Hematopoietic multipotent progenitor cell (in vitro differentiated cells): ENCODE results near the gene CRIP3. TPM values are rescaled to one million over a fixed set of nuclear protein-coding genes. Genes with fewer than 3 reads are reported as not detected.

Experiments
- DNase-seq, 3 donors: peaks; one replicate each; pipeline ENCODE4 v3.0.0-alpha.2; 2011 to 2015; ENCODE audit warnings: low read depth in 2 of 3, low spot score in 2 of 3
- total RNA-seq: library from RNA; depleted of rRNA; stranded (reverse); fragments of >200 nt; gene quantifications from one replicate; pipeline ENCODE4 v1.2.3, GENCODE V29; 2012

The CRIP3 gene
- total RNA-seq, 1 donor: 0.27 TPM

- peak in 1 of 3 donors; percentile 15 for DNase-seq
Measured at GRCh38 chr6:43274916-43275597, 33.6 kb downstream of the CRIP3 start.

- DNase-seq: no peak
Measured at GRCh38 chr6:43274127-43274915, 34.3 kb downstream of the CRIP3 start.

DNA sequence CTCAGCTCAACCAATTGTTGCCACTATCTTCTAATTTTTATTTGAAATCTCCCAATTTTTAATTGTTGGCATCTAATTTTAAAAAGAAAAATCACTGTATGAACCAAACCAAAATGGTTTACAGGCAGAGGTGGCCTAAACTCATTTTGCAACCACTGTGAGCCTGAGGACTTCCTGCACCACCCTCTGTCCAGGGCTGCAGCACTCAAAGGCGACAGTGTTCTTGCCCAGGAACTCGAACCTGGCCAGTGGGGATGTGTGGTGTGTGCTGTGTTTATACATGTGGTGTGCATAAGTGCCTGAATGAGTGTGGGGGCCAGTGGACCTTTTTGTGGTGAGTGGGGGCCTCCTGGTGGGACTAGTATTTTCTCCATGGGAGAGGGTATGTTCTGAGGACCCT, 34.9 kb downstream of the CRIP3 start:
- no peak for DNase-seq

DNA sequence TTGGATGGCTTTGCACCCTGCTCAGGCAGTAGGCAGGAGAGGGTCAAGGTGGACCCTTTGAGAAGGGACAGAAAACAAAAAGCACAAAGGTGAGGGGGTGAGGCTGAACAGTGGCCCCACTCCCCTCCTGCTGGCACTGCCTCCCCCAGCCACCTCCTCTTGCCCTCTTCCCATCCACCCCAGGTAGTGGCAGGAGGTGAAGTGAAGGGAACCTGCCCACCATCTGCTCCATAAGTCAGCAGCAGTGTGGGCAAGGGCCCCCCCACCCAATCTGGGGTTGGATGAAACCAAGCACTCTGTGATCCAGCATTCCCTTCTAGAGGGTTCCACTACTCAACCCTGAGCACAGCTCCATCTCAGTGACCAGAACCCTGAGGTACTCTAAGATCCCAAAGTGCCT, 36.7 kb downstream of the CRIP3 start:
- DNase-seq: no peak

DNA sequence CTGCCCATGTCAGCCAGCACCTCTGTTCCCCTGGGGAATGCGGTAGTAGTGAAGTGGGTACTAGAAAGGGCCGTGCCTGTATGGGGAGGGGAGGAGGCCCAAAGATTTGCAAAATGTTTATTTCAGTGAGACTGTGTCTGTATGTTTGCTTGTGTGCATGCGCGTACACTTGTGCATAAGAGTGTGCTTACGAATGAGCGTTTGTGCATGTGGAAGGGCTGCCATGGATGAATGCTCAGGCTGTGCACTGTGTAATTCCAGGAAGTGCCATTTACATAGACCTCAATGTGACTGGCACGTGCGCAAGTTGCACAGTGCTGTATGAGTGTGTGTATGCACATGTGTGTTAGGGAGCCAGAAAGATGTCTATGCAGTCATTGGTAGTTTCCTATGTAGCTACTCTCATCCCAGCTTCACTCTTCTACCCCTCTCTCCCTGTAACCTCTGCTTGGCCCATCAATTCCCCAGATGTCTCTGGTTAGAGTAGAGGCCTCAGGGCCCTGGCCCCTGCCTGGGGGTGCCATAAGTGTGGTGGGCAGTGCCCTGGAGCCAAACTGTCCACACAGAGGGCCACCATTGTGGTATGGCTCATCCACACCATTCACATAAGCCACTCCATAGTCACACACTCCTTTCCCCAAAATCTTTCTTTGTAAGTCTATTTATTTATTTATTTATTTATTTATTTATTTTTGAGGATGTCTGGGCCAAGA, 37.4 kb downstream of the CRIP3 start:
- no peak for DNase-seq

DNA sequence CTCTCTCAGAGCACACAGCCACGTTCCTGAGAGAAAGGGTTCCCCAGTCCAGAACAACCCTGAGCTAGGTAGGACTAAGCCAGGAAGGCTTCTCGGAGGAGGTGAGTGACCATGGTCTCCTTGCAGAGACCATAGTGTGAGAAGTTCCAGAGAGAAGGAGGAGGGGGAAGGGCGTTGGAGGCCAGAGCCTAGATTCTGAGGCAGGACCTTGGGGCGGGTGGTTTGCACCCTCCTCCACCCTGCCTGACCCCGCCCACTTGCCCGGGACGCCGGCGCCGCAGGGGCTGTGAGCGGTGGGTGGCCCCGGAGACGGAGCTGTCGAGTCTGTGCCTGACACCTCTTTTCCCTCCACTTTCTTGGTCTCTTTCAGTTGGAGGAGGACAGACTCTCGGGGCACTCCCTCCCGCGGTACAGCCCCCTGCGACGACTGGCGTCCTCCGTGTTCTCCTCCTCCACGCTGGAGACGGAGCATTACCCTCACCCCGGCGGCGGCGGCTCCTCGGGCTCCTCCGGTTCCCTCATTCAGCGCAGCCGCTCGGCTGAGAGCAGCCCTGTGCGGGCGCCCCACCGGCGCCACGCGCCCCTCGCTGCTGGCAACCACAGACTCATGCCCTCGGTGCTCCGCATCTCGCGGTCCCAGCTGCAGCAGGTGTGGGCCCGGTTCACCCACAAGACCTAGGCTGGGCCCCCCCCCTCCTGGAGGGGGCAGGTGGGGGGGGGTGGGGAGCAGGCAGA, 39.2 kb downstream of the CRIP3 start:
- peak in 2 of 3 donors; percentile 27 to 31 for DNase-seq

DNA sequence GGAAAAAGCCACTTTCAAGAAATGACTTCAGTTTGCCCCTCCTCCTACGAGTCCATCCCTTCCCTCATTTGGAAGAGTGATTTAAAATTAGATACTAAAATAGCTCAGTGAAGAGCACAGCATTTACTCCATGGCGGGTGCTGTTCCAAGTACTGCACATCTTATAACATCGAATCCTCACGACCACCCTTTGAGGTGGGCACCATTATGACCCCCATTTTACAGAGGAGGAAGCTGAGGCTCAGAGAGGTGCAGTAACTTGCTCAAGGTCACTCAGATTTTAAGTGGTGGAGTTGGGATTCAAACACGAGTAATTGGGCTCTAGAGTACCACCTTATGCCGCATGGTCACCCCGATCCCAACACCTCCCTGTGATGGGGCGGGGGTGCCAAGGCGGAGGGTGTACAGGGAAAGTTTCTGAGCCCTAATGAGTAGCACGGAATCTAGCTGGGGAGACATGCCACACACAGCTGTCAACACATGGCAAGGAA, 39.8 kb downstream of the CRIP3 start:
- DNase-seq: no peak

GRCh38 chr6:43268355-43268700, 40.3 kb downstream of the CRIP3 start:
- DNase-seq: no peak

- DNase-seq: no peak
Measured at GRCh38 chr6:43267619-43268354, 40.8 kb downstream of the CRIP3 start.

GRCh38 chr6:43265564-43265963, 43.1 kb downstream of the CRIP3 start:
- no peak for DNase-seq

DNA sequence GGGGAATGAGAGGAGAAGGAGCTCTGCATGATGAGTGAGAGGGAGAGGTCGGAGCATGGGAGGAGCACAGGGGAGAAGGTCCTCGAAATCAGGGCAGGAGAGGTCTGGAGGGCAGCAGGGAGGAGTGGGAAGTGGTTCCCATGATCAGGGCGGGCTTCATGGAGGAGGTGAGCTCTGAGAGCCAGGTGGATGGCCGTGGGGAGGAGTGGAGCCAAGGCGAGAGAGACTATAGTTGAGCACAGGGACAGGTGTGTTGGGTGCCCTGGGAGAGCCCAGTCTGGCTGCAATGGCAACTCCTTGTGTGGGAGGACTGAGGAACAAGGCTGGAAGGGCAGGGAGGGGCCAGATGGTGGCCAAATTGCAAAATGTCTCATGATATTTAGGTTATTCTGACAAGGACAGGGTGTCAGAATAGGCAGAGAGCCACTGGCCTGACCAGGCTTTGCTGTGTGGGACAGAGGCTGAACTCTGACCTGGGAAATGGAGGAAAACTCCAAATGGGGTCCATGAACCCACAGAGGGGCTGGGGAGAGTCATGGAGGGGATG, 44.0 kb downstream of the CRIP3 start:
- DNase-seq: no peak

DNA sequence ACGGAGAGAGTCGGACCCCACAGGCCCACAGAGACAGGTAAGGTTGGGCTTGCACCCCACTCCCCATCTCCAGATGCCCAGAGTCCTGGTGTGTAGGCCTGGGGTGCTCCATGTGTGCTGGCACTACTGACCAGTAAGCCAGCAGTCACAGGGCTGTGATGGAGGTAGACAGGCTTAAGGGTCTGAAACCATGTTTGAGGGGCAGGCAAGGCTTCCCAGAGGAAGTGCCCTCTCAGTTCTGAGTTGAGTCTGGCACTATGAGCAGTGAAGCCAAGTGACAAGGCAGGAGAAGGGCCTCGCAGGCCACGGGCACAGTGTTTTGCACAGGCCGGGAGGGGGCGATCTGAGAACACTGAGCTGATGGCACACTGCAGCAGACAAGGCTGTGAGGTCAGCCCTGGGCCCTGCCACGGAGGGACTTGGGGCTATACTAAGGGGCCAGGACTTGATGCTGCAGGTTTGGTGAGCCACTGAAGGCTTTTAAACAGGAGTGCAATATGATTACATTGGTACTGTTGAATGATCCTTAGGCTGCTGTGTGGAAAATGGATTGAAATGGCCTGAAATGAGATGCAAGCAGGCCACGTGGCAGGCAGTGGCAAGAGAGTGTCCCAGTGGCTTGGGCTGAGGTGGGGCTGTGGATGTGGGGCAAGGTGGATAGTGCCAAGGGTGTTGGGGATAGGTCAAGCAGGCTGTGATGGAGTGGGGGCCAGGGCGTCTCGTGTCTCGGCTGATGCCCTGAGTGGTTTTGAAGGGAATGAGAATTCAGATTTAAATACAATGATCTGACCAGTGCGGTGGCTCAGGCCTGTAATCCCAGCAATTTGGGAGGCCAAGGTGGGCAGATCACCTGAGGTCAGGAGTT, 45.1 kb downstream of the CRIP3 start:
- DNase-seq: peak in 2 of 3 donors; percentile 73 to 85

GRCh38 chr6:43262780-43263313, 45.8 kb downstream of the CRIP3 start:
- no peak for DNase-seq

- no peak for DNase-seq
Measured at GRCh38 chr6:43262000-43262779, 46.4 kb downstream of the CRIP3 start.

GRCh38 chr6:43261198-43261597, 47.4 kb downstream of the CRIP3 start:
- DNase-seq: no peak

DNA sequence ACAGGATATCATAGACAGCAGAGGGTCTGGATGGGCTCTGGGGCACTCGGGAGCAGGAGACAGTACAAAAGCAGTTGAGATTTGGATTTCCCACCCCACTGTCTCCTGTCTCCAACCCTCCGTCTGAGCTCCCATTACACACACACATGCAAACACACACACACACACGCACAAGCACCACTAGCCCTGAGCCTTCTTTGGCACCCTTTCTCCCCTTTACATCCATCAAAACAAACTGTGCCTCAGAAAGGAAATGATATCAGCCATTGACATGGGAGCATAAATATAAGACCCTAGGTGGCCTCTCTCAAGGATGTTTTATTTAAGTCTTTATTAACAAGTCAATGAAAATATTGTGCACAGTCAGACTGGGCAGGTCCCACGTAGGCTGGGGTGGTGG, 47.8 kb downstream of the CRIP3 start:
- DNase-seq: no peak

DNA sequence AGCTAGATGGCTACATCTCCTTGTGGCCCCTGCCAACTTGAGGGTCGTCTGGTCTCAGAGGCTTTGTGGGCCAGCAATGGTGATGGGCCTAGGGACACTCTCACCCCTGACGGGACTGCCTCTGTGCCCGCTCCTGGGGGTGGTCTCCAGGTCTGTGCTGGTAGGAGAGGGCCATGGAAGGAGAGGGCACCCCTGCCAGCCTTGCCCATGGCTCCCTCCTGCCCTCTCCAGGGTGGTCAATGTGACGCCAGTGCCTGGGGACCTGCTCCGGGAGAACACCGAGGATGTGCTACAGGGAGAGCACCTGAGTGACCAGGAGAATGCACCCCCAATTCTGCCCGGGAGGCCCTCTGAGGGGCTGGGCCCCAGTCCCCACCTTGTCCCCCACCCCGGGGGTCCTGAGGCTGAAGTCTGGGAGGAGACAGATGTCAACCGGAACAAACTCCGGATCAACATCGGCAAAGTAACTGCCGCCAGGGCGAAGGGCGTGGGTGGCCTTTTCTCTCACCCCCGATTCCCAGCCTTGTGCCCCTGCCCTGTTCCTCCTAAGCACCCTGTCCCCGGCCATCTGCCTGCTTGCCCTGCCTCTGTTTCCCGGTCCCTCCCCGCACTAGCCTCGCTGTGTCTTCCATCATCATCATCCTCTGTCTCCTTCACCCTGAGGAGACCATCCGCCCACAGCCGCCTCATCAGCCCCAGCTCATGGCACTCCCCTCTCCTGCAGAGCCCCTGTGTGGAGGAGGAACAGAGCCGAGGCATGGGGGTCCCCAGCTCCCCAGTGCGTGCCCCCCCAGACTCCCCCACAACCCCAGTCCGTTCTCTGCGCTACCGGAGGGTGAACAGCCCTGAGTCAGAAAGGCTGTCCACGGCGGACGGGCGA, 49.6 kb downstream of the CRIP3 start:
- DNase-seq: no peak
